GM18526 (cell line): ENCODE data around the gene REXO1.
A peak's percentile ranks its signal among the peaks of the same experiment; 100 is the strongest.

Experiments
- POLR2A ChIP-seq: IDR thresholded peaks from 3 replicates; pipeline ENCODE4 v1.6.1; 2011; ENCODE audit not compliant: insufficient read length; ENCODE audit errors: extremely low read depth

The REXO1 gene

DNA sequence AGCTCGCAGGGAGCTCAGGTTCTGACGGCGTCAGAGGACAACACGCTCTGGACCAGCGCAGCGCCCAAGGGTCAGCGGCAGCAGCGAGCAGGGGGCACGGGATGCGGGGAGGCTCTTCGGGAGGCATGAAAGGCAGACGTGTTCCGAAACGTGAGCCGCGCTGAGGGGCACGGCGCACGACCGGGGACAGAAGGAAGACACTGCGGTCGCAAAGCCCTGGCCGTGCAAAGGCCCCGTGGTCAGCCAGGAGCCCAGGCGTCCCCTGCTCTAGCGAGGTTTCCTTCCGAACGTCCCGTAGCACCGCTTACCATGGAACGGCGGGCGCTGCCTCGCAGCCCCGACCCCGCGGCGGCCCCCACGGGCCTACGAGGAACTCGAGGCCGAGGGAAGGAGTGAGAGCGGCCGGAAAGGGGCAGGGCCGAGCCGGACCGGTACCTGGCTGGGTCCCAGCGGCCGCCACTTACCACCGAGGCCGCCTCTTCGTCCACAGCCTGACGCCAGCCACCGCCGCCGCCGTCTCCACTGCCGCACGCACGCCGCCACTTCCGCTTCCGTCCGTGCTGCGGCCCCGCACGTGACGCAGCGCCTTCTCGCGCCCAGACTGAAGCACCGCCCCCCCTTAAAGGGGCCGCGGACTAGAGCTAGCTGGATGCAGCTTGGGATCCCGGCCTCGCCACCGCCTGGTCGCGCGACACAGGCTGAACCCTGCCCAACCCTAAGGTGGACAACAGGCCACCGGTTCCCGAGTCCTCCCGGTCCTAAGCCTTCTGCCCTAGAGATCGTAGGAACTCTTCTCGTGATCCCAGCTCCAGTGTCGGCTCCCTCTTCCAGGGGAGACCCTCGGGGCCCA lies 27.6 kb upstream of the REXO1 start:
- TF ChIP-seq POLR2A, result peak; percentile 90

DNA sequence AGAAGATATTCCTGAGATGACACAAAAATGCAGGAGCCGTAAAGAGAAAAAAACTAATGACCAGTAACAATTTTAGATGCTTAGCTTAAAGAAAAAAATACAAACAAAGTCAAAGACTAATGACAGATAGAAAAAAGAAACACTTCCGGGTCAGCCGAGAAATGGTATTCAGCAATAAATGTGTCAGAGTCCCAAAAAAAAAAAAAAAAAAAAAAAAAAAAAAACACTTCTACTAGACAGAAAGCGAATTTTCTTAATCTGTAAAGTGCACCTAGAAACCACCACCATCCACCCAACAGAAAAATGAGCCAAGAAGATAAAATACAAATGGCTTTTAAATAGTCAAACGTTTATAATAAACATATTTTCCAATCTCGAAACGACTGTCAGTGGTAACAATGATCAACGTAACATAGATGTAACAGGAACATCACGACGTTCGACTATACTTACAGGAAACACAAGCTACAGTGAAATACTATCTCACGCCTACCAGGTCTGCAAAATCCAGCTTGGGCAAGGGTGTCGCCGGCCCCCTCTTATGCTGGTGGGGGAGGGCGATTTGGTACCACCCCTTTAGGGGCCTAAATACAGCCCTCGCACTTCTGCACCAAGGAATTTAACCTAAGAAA lies 26.4 kb upstream of the REXO1 start:
- TF ChIP-seq POLR2A, result no peak

DNA sequence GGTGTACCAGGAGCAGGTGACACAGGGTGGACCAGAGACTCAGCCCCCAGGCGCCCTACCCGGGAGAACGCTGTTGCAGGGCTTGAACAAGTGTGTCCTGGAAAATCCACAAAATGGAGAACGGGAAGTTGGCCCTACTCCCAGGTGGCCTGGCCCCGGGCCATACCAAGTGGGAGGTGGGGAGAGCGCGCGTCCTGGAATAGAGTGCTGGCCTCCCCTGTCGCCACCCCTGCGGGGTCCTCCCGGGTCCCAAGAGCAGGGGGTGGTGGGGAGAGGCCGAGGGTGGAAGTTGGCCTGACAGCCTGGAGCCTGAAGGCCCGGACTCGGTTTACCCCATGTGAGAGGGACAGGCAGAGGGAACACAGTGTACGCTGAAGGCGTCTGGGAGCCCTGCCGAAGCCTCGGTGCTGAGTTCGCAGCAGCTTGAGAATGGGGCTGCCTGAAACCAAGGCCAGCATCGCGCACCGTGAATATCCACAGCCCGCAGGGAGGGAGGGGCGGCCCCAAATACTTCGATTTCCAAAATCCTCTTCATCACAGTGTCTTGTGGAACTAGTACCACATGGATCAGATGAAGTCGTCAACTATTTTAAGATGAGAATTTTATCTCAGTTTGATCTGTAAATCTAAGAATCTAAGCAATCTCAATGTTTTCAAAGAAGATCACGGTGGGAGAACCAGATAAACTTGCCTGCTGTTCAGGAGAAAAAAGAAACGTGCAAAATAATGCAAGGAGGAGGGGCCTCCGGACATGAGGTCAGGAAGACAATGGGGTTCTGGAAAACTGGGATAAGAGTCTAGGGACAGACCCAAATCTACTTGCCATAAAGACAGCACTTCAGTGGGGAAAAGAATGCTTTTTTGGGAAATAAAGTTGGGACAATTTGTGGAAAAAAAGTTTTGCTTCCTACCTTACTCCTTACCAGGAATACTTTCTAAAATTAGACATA lies 25.5 kb upstream of the REXO1 start:
- no peak for TF ChIP-seq POLR2A

DNA sequence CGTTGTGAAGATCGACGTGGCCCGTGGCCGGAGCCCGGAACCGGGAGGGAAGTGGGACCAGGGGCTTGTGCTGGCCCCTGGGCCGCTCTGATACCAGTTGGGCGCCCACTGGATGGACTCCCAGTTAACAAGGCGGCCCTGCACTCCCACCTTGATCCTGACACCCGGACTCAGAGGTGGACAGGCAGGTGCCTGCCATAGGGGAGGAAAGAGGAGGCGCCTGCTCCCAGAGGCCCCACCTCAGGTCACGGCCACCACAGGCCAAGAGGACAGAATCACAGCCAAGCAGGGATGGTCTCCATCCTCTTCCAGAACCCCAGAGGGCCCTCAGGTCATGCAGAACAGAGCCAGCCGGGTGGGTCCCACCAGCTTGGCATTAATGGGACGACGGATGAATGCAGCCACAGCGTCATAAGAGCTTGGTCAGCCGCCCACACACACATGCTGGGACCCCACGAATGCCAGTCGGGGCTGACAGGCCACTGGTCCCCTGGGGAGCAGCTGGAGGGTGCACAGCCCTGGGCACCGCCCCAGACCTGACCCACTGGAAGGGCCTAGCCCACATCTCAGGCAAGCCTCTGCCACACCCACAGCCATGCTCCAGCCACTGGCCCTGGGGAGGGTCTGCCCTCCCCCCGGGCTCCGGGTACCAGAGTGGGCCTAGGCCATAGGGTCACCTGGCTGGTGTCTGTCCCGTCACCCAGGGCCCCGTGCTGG lies 24.7 kb upstream of the REXO1 start:
- TF ChIP-seq POLR2A, result no peak

DNA sequence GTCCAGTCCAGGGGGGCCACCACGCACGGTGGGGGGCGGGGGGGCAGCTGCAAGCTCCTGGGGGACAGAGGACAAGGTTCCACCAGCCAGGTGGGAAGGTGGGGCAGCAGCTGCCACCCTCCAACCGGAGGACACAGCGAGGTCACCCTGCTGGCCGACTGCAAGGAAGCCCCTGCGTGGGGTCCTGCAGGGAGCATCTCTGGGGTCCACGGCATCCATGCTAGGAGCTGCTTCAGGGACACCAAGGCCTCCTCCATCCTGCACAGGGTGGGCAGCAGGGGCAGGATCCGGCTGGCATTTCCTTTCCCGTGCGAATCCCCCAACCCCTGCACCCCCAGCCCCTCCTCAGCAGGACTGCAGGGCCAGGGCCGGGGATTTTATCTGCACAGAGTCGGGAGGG lies 23.3 kb upstream of the REXO1 start:
- TF ChIP-seq POLR2A, result no peak

DNA sequence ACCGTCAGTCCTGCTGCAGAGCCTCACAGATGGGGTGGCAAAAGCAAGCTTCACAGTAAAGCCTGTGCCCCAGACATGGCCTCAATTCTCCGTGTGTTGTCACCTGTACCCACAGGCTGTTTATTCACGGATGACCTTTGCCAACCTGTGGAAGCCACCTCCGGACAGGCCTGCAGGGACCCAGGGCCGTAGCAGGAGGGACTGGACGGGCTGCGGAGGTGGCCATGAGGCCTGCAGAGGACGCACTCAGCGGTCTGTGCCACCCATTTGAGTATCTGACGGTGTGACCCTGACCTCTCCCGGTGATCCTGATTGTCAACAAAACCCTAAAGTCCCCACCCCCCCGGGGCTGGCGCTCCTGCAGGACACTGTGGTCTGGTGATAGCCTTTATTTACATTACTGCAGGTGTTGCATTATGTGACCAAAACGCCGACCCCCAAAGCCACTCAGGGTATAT lies 22.9 kb upstream of the REXO1 start:
- TF ChIP-seq POLR2A, result no peak

DNA sequence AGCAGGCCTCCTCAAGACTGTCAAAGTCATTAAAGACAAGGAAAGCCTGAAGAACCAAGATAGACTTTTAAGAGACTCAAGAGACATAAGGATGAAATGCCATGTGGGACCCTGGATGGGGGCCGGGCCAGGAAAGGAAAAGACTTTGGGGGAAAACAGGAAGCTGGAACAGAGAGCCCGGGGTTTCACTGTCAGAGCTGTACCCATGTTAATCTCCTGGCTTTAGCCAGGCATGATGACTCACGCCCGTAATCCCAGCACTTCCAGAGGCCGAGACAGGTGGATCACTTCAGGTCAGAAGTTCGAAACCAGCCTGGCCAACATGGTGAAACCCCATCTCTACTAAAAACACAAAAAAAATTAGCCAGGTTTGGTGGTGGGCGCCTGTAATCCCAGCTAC lies 20.7 kb upstream of the REXO1 start:
- TF ChIP-seq POLR2A, result no peak

DNA sequence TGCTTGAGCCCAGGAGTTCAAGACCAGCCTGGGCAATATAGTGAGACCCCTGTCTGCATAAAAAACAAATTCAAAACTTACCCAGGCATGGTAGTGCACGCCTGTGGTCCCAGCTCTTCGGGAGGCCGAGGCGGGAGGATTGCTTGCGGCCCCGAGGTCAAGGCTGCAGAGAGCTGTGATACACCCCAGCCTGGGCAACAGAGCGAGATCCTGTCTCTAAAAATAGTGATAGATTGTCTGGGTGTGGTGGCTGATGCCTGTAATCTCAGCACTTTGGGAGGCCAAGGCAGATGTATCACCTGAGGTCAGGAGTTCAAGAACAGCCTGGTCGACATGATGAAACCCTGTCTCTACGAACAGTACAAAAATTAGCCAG lies 19.1 kb upstream of the REXO1 start:
- no peak for TF ChIP-seq POLR2A

DNA sequence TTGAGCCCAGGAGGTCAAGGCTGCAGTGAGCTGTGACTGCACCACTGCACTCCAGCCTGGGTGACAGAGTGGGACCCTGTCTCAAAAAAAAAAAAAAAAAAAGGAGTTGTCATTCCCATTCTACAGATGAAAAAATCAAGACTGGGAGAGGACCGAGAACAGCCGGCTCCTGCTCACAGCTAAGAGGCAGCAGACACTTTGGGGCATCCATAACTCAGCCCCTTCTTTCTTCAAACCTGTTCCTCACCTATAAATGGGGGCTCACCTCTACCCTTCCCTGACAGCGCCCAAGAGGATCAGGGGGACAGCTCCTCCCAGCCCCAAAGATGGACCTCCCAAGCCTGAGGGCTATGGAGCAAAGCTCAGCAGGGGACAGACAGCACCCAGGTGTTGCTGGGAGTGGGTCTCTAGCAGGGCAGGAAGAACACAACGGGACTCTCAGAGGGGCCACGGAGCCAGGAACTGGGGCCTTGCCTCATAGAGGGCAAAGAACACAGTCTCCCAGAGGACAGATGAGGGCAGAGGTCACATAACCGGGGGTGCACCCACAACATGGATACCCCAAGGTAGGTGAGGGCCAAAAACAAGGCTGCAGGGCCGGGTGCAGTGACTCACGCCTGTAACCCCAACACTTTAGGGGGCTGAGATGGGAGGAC lies 18.5 kb upstream of the REXO1 start:
- TF ChIP-seq POLR2A, result no peak

DNA sequence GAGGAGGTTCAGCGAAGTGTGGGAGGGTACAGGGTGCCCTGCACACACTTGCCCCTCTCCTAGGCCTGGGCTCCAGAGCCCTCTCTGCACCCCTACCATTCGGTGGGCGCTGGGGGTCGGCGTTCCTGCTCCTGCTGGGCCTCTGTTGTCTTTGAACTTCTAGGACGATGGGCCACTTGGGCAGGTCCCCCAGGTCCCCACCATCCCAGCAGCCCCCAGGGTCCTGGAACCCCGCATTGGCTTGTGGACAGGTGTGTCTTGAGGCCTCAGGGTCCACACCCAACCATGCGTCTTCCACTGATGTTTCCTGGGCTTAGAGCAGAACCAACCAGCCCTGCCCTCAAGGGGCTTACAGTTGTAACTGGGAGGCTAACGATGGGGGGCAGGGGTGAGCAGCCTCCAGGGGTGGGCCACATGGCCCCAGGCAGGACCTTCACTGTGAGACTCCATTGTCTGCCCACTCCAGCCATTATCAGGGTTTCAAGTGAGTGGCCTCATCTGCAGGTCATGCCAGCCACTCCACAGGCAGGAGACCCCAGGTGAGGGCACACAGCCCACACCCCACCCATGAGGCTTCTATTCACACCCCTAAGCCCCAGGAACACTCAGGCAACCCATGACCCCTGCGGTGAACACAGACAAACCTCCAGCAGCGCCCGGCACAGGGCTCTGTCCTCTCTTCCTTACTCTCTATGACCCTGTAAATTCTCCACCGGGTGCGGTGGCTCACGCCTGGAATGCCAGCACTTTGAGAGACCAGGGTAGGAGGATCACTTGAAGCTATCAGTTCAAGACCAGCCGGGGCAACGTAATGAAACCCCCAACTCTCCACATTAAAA lies 17.1 kb upstream of the REXO1 start:
- no peak for TF ChIP-seq POLR2A

DNA sequence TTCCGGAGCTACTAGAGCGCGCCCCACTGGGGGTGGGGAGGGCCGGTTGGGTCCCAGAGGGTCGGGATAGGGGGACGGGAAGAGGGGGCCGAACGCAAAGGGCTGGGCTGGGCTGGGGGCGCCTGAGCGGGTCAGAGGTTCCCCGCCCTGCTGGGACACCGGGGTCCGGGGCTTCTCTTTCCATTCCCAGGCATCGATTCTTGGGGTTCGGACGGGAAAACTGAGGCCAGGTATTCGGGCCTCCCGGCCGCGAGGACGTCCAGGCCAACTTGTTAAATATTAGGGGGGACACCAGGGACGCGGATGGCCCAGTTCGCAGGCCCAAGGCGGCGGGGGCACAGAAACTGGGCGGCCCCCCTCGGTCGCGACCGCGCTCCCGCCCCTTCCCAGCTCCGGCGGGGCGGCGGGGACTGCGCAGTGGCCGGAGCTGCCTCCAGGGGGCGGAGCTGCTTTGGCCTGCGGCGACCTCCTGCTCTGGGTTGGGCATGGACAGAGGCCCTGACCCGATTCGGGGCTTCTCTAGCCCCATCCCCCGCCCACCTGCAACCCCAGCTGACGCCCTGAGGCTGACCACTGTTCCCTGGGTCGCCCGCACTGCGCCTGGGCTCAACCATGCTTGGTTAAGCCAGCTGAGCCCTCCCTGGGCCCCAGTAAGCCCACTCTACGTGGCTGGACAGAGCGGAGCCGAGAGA lies 16.3 kb upstream of the REXO1 start:
- TF ChIP-seq POLR2A, result peak; percentile 41

DNA sequence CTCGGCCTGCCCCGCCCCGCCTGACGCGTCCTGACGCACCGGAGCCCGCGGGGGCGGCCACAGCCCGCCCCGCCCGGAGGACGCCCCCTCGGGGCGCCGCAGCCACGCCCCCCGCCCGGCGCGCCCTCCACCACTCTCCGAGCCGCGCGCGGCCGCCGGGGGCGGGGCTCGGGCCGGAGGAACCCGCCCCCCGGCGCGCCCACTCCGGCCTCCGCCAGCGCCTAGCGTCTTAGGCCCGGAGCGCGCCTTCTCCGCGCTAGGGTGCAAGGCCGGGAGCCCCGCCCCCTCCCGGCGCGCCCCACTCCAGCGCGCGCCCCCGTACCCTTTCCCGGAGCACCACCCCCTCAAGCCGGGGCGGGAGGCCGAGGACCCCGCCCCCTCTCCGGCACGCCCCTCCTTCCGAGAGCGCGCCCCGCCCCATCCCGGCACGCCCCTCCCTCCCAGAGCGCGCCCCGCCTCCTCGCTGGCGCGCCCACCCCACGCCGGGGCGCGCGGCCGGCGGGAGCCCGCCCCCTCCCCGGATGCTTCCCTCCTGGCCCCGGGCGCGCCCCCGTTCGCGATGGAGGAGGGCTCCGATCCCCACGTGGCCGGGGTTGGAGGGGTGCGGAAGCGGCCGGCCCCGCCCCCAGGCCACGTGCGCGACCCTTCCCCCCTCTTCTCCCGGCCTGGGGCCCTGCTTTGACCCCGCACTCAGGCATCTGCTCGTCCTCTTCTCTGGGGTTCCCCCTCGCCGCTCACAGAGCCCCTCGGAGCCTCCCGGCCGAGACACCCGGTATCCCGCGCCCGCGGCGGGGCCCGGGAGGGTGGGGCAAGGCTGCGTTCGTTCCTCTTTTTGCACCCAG lies 15.6 kb upstream of the REXO1 start:
- no peak for TF ChIP-seq POLR2A

DNA sequence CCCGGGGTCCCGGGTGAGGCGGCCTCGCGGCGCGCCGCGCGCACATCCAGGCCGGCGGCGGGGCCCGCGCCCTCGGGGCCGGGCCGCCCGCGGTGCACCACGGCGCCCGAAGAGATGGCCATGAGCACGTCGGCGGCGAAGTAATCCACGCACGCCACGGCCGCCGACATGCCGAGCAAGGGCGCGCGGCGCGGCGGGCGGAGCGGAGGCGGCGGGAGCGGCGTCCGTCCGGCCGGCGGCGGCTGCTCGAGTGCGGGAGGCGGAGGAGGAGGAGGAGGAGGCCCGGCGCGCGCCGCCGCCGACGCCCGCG lies 15.0 kb upstream of the REXO1 start, which contains the start of gene KLF16:
KLF16 (minus strand) TSS at position 252 of the 310 bp plus-strand sequence; CDS start at position 170, 82 bp downstream.
- TF ChIP-seq POLR2A, result peak; percentile 59
